Breast epithelium (tissue), 3 donors: Measurements from ENCODE around the gene PDE6A.

Source experiments
- CTCF ChIP-seq, 3 donors: fragments of 450-650 bp; IDR thresholded peaks; one replicate each; pipeline ENCODE4 v1.5.1; 2016 to 2017; ENCODE audit warnings: antibody characterized with exemption in 3 of 3, mild to moderate bottlenecking in 3 of 3, moderate library complexity in 3 of 3
- POLR2A ChIP-seq: fragments of 450-650 bp; IDR thresholded peaks from one replicate; pipeline ENCODE4 v1.6.1; 2016; ENCODE audit warnings: antibody characterized with exemption, mild to moderate bottlenecking, moderate library complexity

GRCh38 chr5:149922950-149923349, 21.6 kb downstream of the PDE6A start:
- TF ChIP-seq CTCF (IDR thresholded peaks at IDR 0.05): no peak
- no peak for TF ChIP-seq POLR2A
